ENCODE measurements around the gene NPRL2.
A peak's percentile ranks its signal among the peaks of the same experiment; 100 is the strongest.
"Not testable (repeated sequence)": the region's sequence is repeated elsewhere in the genome, so short reads cannot be mapped to it uniquely, and the experiment has no call there.

Gene NPRL2

GRCh38 chr3:50314342-50314741 is 36.2 kb downstream of the NPRL2 start:
- Histone ChIP-seq H3K4me1 (ENCODE audit: control insufficient read depth, insufficient read depth, low read length) (peaks cover 7% of the 10 kb centered on the region), H3K4me3 (ENCODE audit: insufficient read depth, low read depth, low read length) (no peak overlapping the region), H3K36me3 (ENCODE audit: control insufficient read depth, insufficient read depth, low read length) (peaks cover 16% of the 10 kb centered on the region), H3K27me3 (ENCODE audit: control insufficient read depth, insufficient read depth, low read length, poor library complexity, severe bottlenecking) (no peaks in the 10 kb centered on the region), H3K9me3 (ENCODE audit: control insufficient read depth, low read length) (no peaks in the 10 kb centered on the region), H3K27ac (ENCODE audit: insufficient read depth, low read depth, low read length, poor library complexity, severe bottlenecking) (no peak overlapping the region)
- WGBS, 2 experiments: 96 to 98% methylated on average over 3 of the region's 3 CpGs

DNA sequence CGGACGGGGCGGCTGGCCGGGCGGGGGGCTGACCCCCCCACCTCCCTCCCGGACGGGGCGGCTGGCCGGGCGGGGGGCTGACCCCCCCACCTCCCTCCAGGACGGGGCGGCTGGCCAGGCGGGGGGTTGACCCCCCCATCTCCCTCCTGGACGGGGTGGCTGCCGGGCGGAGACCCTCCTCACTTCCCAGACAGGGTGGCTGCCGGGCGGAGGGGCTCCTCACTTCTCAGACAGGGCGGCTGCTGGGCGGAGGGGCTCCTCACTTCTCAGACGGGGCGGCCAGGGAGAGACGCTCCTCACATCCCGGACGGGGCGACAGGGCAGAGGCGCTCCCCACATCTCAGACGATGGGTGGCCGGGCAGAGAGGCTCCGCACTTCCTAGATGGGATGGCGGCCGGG is 38.5 kb downstream of the NPRL2 start:
- H3K9me3 ChIP-seq (ENCODE audit: control insufficient read depth, low read length); H3K4me3 ChIP-seq (ENCODE audit: insufficient read depth, low read depth, low read length); H3K27ac ChIP-seq (ENCODE audit: insufficient read depth, low read depth, low read length, poor library complexity, severe bottlenecking); H3K4me1 ChIP-seq (ENCODE audit: control insufficient read depth, insufficient read depth, low read length); H3K27me3 ChIP-seq (ENCODE audit: control insufficient read depth, insufficient read depth, low read length, poor library complexity, severe bottlenecking); H3K36me3 ChIP-seq (ENCODE audit: control insufficient read depth, insufficient read depth, low read length): not testable (repeated sequence)
- 93% methylated on average over 15 to 27 of the region's 32 CpGs for WGBS, 2 experiments

DNA sequence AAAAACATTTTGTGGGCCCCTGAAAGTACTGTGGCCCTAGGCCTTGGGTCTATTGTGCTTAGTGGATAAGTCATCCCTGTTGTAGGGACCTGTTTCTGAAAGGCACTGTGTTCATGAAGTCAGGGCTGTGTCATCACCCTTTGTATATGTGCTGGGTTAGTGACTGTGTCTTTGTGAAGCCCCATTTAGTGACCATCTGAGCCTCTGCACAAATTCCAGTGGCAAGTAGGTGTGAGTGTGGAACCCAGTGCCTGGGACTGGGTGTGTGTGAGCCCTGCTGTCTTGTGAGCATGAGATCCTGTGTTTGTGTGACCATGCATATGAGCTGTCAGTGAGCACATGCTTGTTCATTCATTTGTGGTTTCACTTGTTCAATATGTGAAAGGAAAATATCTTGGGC is 46.0 kb downstream of the NPRL2 start:
- no peak overlapping the region for H3K4me3 ChIP-seq (ENCODE audit: insufficient read depth, low read depth, low read length)
- peaks cover 3% of the 10 kb centered on the region for H3K4me1 ChIP-seq (ENCODE audit: control insufficient read depth, insufficient read depth, low read length)
- no peaks in the 10 kb centered on the region for H3K36me3 ChIP-seq (ENCODE audit: control insufficient read depth, insufficient read depth, low read length)
- no peak overlapping the region for H3K27ac ChIP-seq (ENCODE audit: insufficient read depth, low read depth, low read length, poor library complexity, severe bottlenecking)
- H3K27me3 ChIP-seq (ENCODE audit: control insufficient read depth, insufficient read depth, low read length, poor library complexity, severe bottlenecking): no peaks in the 10 kb centered on the region
- no peaks in the 10 kb centered on the region for H3K9me3 ChIP-seq (ENCODE audit: control insufficient read depth, low read length)

- WGBS, 2 experiments: 70 to 75% methylated on average over 14 of the region's 14 CpGs
- Histone ChIP-seq H3K4me3 (ENCODE audit: insufficient read depth, low read depth, low read length) (no peak within 1 kb of the TSS), H3K9me3 (ENCODE audit: control insufficient read depth, low read length) (no peaks in the 10 kb centered on the region), H3K36me3 (ENCODE audit: control insufficient read depth, insufficient read depth, low read length) (no peaks in the 10 kb centered on the region), H3K4me1 (ENCODE audit: control insufficient read depth, insufficient read depth, low read length) (peaks cover 10% of the 10 kb centered on the region), H3K27ac (ENCODE audit: insufficient read depth, low read depth, low read length, poor library complexity, severe bottlenecking) (peak within 1 kb of the TSS; percentile 33), H3K27me3 (ENCODE audit: control insufficient read depth, insufficient read depth, low read length, poor library complexity, severe bottlenecking) (no peaks in the 10 kb centered on the region)
Observed at GRCh38 chr3:50303013-50303815, 47.4 kb downstream of the NPRL2 start, which contains the start of gene HYAL1. TSS of gene HYAL1 (minus strand) at chr3:50303574. CDS start at chr3:50302956, 618 bp downstream.

- H3K27ac ChIP-seq (ENCODE audit: insufficient read depth, low read depth, low read length, poor library complexity, severe bottlenecking): no peak overlapping the region
- WGBS, 2 experiments: 93 to 94% methylated on average over 32 of the region's 32 CpGs
- no peaks in the 10 kb centered on the region for H3K36me3 ChIP-seq (ENCODE audit: control insufficient read depth, insufficient read depth, low read length)
- H3K4me1 ChIP-seq (ENCODE audit: control insufficient read depth, insufficient read depth, low read length): peaks cover 12% of the 10 kb centered on the region
- no peak overlapping the region for H3K4me3 ChIP-seq (ENCODE audit: insufficient read depth, low read depth, low read length)
- H3K9me3 ChIP-seq (ENCODE audit: control insufficient read depth, low read length): no peaks in the 10 kb centered on the region
- no peaks in the 10 kb centered on the region for H3K27me3 ChIP-seq (ENCODE audit: control insufficient read depth, insufficient read depth, low read length, poor library complexity, severe bottlenecking)
Observed at GRCh38 chr3:50302095-50303012, 48.2 kb downstream of the NPRL2 start.

GRCh38 chr3:50300681-50301254 is 49.8 kb downstream of the NPRL2 start:
- Histone ChIP-seq H3K4me1 (ENCODE audit: control insufficient read depth, insufficient read depth, low read length) (peaks cover 12% of the 10 kb centered on the region), H3K4me3 (ENCODE audit: insufficient read depth, low read depth, low read length) (no peak overlapping the region)

GRCh38 chr3:50299929-50300680 is 50.5 kb downstream of the NPRL2 start:
- H3K36me3 ChIP-seq (ENCODE audit: control insufficient read depth, insufficient read depth, low read length): no peaks in the 10 kb centered on the region

More at GRCh38 chr3:50300681-50301254, 49.8 kb downstream of the NPRL2 start:
- 90 to 92% methylated on average over 6 of the region's 6 CpGs for whole genome bisulfite sequencing, 2 experiments
- no peak overlapping the region for H3K27ac ChIP-seq (ENCODE audit: insufficient read depth, low read depth, low read length, poor library complexity, severe bottlenecking)
- H3K36me3 ChIP-seq (ENCODE audit: control insufficient read depth, insufficient read depth, low read length): no peaks in the 10 kb centered on the region
- no peaks in the 10 kb centered on the region for H3K9me3 ChIP-seq (ENCODE audit: control insufficient read depth, low read length)
- H3K27me3 ChIP-seq (ENCODE audit: control insufficient read depth, insufficient read depth, low read length, poor library complexity, severe bottlenecking): no peaks in the 10 kb centered on the region

GRCh38 chr3:50299638-50299928 is 51.0 kb downstream of the NPRL2 start:
- WGBS, 2 experiments: 6% methylated on average over 12 of the region's 12 CpGs
- no peaks in the 10 kb centered on the region for H3K27me3 ChIP-seq (ENCODE audit: control insufficient read depth, insufficient read depth, low read length, poor library complexity, severe bottlenecking)
- H3K4me3 ChIP-seq (ENCODE audit: insufficient read depth, low read depth, low read length): peak overlapping the region; percentile 89
- H3K9me3 ChIP-seq (ENCODE audit: control insufficient read depth, low read length): no peaks in the 10 kb centered on the region
- no peaks in the 10 kb centered on the region for H3K36me3 ChIP-seq (ENCODE audit: control insufficient read depth, insufficient read depth, low read length)
- H3K4me1 ChIP-seq (ENCODE audit: control insufficient read depth, insufficient read depth, low read length): peaks cover 12% of the 10 kb centered on the region
- no peak overlapping the region for H3K27ac ChIP-seq (ENCODE audit: insufficient read depth, low read depth, low read length, poor library complexity, severe bottlenecking)

More at GRCh38 chr3:50299929-50300680, 50.5 kb downstream of the NPRL2 start:
- 77 to 80% methylated on average over 12 of the region's 12 CpGs for WGBS, 2 experiments
- Histone ChIP-seq H3K4me1 (ENCODE audit: control insufficient read depth, insufficient read depth, low read length) (peaks cover 12% of the 10 kb centered on the region), H3K4me3 (ENCODE audit: insufficient read depth, low read depth, low read length) (peak overlapping the region; percentile 89), H3K9me3 (ENCODE audit: control insufficient read depth, low read length) (no peaks in the 10 kb centered on the region), H3K27me3 (ENCODE audit: control insufficient read depth, insufficient read depth, low read length, poor library complexity, severe bottlenecking) (no peaks in the 10 kb centered on the region), H3K27ac (ENCODE audit: insufficient read depth, low read depth, low read length, poor library complexity, severe bottlenecking) (no peak overlapping the region)

DNA sequence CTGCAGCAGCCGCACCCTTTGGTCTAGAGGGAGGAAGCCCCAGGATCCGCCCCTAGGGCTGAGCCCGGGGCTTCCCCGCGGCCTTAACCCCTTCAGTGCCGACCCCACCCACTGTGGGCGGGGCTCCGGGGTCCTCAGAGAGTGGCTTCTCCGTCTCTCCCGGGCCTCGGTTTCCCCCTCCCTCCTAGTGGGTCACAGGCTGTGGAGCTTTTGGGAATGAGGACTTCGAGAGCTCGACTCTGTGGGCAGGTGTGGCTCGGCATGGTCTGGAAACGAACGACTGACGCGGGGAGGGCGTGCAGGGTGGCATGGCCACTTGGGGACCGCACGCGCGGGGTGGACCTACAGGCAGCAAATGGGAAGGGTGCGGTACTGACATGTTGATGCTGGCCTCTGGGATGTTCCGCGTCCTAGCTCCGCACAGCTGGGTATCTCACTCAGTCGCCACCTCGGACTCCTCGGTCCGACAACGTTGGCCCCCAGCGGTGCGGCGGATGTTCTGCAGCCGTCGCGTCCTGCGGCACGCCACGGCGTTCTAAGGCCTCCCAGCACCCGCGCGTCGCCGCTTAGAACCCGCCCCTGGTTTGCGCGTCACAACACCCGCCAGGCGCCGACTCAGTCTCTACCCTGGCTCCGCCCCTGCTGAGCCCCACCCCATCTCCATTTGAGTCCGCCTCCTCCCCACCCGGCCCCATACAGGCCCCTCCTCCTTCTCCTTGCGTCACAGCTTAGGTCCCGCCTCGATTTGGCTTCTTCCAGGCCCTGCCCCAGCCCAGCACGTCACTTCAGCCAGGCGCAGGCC is 51.5 kb downstream of the NPRL2 start, which contains the start of the genes HYAL3 and NAA80:
TSS of gene HYAL3 (minus strand) at position 570 of the 802 bp plus-strand sequence. CDS start 3,803 bp downstream, outside the sequence.
TSS of gene NAA80 (minus strand) at position 570 of the 802 bp plus-strand sequence. CDS start 1,942 bp downstream, outside the sequence.
- Histone ChIP-seq H3K9me3 (ENCODE audit: control insufficient read depth, low read length) (no peaks in the 10 kb centered on the region), H3K27ac (ENCODE audit: insufficient read depth, low read depth, low read length, poor library complexity, severe bottlenecking) (no peak within 1 kb of the TSS), H3K27me3 (ENCODE audit: control insufficient read depth, insufficient read depth, low read length, poor library complexity, severe bottlenecking) (no peaks in the 10 kb centered on the region), H3K4me1 (ENCODE audit: control insufficient read depth, insufficient read depth, low read length) (peaks cover 12% of the 10 kb centered on the region), H3K36me3 (ENCODE audit: control insufficient read depth, insufficient read depth, low read length) (no peaks in the 10 kb centered on the region), H3K4me3 (ENCODE audit: insufficient read depth, low read depth, low read length) (peak within 1 kb of the TSS; percentile 89)
- WGBS, 2 experiments: 1% methylated on average over 61 of the region's 61 CpGs

All from ectodermal cell (in vitro differentiated cells).